ENCODE data around the gene STIM2.
"Not testable (repeated sequence)": the region's sequence is repeated elsewhere in the genome, so short reads cannot be mapped to it uniquely, and the experiment has no call there.

DNA sequence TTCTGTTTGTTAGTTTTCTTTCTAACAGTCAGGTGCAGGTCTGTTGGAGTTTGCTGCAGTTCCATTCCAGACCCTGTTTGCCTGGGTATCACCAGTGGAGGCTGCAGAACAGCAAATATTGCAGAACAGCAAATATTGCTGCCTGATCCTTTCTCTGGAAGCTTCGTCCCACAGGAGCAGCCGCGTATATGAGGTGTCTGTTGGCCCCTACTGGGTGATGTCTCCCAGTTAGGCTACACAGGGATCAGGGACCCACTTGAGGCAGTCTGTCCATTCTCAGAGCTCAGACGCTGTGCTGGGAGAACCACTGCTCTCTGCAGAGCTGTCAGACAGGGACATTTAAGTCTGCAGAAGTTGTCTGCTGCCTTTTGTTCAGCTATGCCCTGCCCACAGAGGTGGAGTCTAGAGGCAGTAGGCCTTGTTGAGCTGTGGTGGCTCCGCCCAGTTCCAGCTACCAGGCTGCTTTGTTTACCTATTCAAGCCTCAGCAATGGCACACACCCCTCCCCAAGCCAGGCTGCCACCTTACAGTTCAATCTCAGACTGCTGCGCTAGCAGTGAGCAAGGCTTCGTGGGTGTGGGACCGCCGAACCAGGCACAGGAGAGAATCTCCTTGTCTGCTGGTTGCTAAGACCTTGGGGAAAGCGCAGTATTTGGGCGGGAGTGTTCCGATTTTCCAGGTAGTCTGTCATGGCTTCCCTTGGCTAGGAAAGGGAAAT is 115.0 kb downstream of the STIM2 start:
- not testable (repeated sequence) for TF ChIP-seq EZH2, EZH2phosphoT487 (IDR thresholded peaks at IDR 0.05)
- TF ChIP-seq, protein P1, sequence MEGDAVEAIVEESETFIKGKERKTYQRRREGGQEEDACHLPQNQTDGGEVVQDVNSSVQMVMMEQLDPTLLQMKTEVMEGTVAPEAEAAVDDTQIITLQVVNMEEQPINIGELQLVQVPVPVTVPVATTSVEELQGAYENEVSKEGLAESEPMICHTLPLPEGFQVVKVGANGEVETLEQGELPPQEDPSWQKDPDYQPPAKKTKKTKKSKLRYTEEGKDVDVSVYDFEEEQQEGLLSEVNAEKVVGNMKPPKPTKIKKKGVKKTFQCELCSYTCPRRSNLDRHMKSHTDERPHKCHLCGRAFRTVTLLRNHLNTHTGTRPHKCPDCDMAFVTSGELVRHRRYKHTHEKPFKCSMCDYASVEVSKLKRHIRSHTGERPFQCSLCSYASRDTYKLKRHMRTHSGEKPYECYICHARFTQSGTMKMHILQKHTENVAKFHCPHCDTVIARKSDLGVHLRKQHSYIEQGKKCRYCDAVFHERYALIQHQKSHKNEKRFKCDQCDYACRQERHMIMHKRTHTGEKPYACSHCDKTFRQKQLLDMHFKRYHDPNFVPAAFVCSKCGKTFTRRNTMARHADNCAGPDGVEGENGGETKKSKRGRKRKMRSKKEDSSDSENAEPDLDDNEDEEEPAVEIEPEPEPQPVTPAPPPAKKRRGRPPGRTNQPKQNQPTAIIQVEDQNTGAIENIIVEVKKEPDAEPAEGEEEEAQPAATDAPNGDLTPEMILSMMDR (IDR thresholded peaks at IDR 0.05), result not testable (repeated sequence)

Measured in neural progenitor cell (in vitro differentiated cells).